GM12878 (cell line): ENCODE measurements around the gene ZNF284. TPM values are rescaled to one million over a fixed set of nuclear protein-coding genes. Genes with fewer than 3 reads are reported as not detected.
A peak's percentile ranks its signal among the peaks of the same experiment; 100 is the strongest.

ENCODE experiments used
- CBFB ChIP-seq: IDR thresholded peaks from 2 replicates; pipeline ENCODE4 v1.6.1; 2016; ENCODE audit warnings: antibody characterized with exemption, low read depth
- CBX3 ChIP-seq: fragments of 200-600 bp; sonication (generic); IDR thresholded peaks from 2 replicates; pipeline ENCODE4 v1.6.1; 2016; ENCODE audit warnings: low read depth, borderline replicate concordance
- CBX5 ChIP-seq: sonication (generic); IDR thresholded peaks from 2 replicates; pipeline ENCODE4 v1.6.1; 2016; ENCODE audit warnings: low read depth, moderate library complexity, mild to moderate bottlenecking, inconsistent platforms
- CEBPB ChIP-seq, 2 experiments: fragments of 150-350 bp in 1 of 2; IDR thresholded peaks; 2 replicates each; pipeline ENCODE4 v1.6.1; 2012 to 2014; ENCODE audit warnings: low read depth in 2 of 2, low read length in 2 of 2, borderline replicate concordance in 1 of 2, inconsistent platforms in 1 of 2
- DPF2 ChIP-seq: fragments of 450-650 bp; IDR thresholded peaks from 2 replicates; pipeline ENCODE4 v1.6.1; 2017; ENCODE audit warnings: mild to moderate bottlenecking
- FOXK2 ChIP-seq: fragments of 450-650 bp; IDR thresholded peaks from 2 replicates; pipeline ENCODE4 v1.6.1; 2017; ENCODE audit warnings: mild to moderate bottlenecking, moderate library complexity
- GABPA ChIP-seq: IDR thresholded peaks from 2 replicates; pipeline ENCODE4 v1.6.1; 2014; ENCODE audit warnings: antibody characterized with exemption, low read depth, mild to moderate bottlenecking, inconsistent platforms
- IRF4 ChIP-seq: IDR thresholded peaks from 2 replicates; pipeline ENCODE4 v1.6.1; 2011; ENCODE audit warnings: low read depth, low read length
- JUND ChIP-seq: IDR thresholded peaks from 2 replicates; pipeline ENCODE4 v1.6.1; 2012; ENCODE audit warnings: low read depth, mild to moderate bottlenecking, low read length, improper control_type of control experiment, moderate library complexity
- LARP7 ChIP-seq: fragments of 450-650 bp; IDR thresholded peaks from 2 replicates; pipeline ENCODE4 v1.6.1; 2017; ENCODE audit warnings: mild to moderate bottlenecking
- NFIC ChIP-seq: IDR thresholded peaks from 2 replicates; pipeline ENCODE4 v1.6.1; 2012; ENCODE audit warnings: low read depth, mild to moderate bottlenecking, inconsistent platforms, low read length, moderate library complexity
- PML ChIP-seq: IDR thresholded peaks from 2 replicates; pipeline ENCODE4 v1.6.1; 2012; ENCODE audit warnings: low read length, inconsistent platforms
- POLR2AphosphoS2 ChIP-seq: IDR thresholded peaks from 2 replicates; pipeline ENCODE4 v1.6.1; 2011; ENCODE audit warnings: low read depth, mild to moderate bottlenecking, low read length, improper control_type of control experiment, moderate library complexity
- RFX5 ChIP-seq: IDR thresholded peaks from 2 replicates; pipeline ENCODE4 v1.6.1; 2011; ENCODE audit warnings: low read depth, low read length, improper control_type of control experiment
- RUNX3 ChIP-seq: IDR thresholded peaks from 2 replicates; pipeline ENCODE4 v1.6.1; 2012; ENCODE audit warnings: low read length, inconsistent platforms
- SMC3 ChIP-seq: IDR thresholded peaks from 2 replicates; pipeline ENCODE4 v1.6.1; 2011; ENCODE audit warnings: low read length, improper control_type of control experiment, borderline replicate concordance
- ZNF384 ChIP-seq: IDR thresholded peaks from 2 replicates; pipeline ENCODE4 v1.6.1; 2012; ENCODE audit warnings: low read depth, mild to moderate bottlenecking, low read length, improper control_type of control experiment, borderline replicate concordance
- polyA plus RNA-seq, 11 experiments: library from polyadenylated mRNA; depleted of rRNA in 4 of 11; unstranded in 6 of 11; stranded (reverse) in 5 of 11; fragments of >200 nt; fragmentation: Nextera tagmentation in 4 of 11; fragmentation: Illumina TruSeq in 1 of 11; extraction: Ambion mirVana in 4 of 11; extraction: Trizol in 1 of 11; gene quantifications; 1 replicate in 1 of 11; 2 replicates in 10 of 11; pipeline versions ENCODE4 v1.2.1 to v1.2.3, GENCODE V29; 2011 to 2016; ENCODE audit warnings: inconsistent platforms in 2 of 11, missing spikeins in 2 of 11, low read depth in 1 of 11
- total RNA-seq, 4 experiments: library from RNA; depleted of rRNA in 3 of 4; stranded (reverse); fragments of >200 nt in 3 of 4; fragmentation: Illumina TruSeq in 1 of 4; extraction: Trizol in 1 of 4; gene quantifications; 2 replicates each; pipeline versions ENCODE4 v1.2.1 to v1.2.3, GENCODE V29; 2013 to 2021
- TF ChIP-seq, protein P1 (sequence below): fragments of 450-650 bp; IDR thresholded peaks from 2 replicates; pipeline ENCODE4 v1.6.1; 2017; ENCODE audit warnings: mild to moderate bottlenecking, low read depth, inconsistent platforms; ENCODE audit not compliant: poor library complexity, severe bottlenecking
- TF ChIP-seq, protein P2 (sequence below): IDR thresholded peaks from 2 replicates; pipeline ENCODE4 v1.6.1; 2011; ENCODE audit warnings: low read depth, mild to moderate bottlenecking, low read length, moderate library complexity, borderline replicate concordance; ENCODE audit errors: extremely low read depth
- TF ChIP-seq, protein P3 (sequence below): fragments of 450-650 bp; IDR thresholded peaks from 2 replicates; pipeline ENCODE4 v1.6.1; 2016; ENCODE audit warnings: mild to moderate bottlenecking
- TF ChIP-seq, protein P4 (sequence below): IDR thresholded peaks from 2 replicates; pipeline ENCODE4 v1.6.1; 2012; ENCODE audit warnings: low read depth, low read length, improper control_type of control experiment
- TF ChIP-seq, protein P5 (sequence below): fragments of 450-650 bp; IDR thresholded peaks from 2 replicates; pipeline ENCODE4 v1.6.1; 2016; ENCODE audit warnings: mild to moderate bottlenecking
- TF ChIP-seq, protein P6 (sequence below): fragments of 450-650 bp; conservative IDR thresholded peaks from 2 replicates; pipeline ENCODE4 v1.6.1; 2017; ENCODE audit warnings: mild to moderate bottlenecking, moderate library complexity

Gene ZNF284
- total and polyA plus RNA-seq, 10 of the 15 experiments (the other 5 are each of a cell fraction or from before 2014, with no cell fraction given) = 0.35 to 1.7 (median 0.60) TPM

DNA sequence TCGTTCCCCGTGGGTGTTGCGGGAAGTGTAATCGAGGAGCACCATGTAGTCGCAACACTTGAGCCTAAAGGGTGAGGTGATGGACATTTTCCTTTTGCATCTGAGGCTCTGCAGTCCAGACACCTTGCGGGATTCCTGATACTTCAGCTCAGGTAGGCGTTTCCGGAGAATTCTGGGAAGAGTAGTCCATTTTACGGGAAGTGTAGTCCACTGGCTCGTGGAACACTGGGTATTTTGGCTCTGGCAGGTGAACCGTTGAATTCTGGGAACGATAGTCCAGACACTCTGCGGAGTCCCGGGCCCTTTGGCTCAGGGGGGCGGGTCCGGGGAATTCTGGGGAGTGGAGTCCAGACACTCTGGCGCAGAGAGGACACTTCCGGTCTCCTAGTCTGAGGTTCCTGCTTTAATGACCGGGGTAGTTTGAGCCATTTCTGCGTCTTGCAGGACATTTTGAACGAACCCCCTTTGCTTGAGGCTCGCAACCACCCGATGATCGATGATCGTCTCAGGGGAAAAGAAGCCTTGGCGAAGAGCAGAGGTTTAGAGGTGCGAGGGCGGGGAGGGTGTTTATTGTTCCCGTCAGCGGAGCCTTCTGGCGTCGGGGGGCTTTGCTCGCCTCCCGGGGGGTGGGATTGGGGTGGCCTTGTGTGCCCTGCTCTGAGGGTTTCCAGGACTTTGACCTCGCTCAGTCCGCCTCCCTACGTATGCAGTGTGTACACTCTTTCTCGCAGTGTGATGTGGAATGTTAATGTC lies 20.1 kb upstream of the ZNF284 start, which contains the start of gene ZNF223 (continued):
- TF ChIP-seq, protein P1, sequence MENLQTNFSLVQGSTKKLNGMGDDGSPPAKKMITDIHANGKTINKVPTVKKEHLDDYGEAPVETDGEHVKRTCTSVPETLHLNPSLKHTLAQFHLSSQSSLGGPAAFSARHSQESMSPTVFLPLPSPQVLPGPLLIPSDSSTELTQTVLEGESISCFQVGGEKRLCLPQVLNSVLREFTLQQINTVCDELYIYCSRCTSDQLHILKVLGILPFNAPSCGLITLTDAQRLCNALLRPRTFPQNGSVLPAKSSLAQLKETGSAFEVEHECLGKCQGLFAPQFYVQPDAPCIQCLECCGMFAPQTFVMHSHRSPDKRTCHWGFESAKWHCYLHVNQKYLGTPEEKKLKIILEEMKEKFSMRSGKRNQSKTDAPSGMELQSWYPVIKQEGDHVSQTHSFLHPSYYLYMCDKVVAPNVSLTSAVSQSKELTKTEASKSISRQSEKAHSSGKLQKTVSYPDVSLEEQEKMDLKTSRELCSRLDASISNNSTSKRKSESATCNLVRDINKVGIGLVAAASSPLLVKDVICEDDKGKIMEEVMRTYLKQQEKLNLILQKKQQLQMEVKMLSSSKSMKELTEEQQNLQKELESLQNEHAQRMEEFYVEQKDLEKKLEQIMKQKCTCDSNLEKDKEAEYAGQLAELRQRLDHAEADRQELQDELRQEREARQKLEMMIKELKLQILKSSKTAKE = peak; percentile 45
- TF ChIP-seq CBX5 (no peak), DPF2 (no peak), RUNX3 (no peak), JUND (no peak), RFX5 (no peak), FOXK2 (no peak), CEBPB (IDR thresholded peaks at IDR 0.05; ENCODE audit: borderline replicate concordance in 1 of 2, low read depth in 2 of 2, low read length in 2 of 2) (no peak), IRF4 (no peak), LARP7 (peak; percentile 47; the same call in 1 of the 2 replicates), POLR2AphosphoS2 (no peak), SMC3 (no peak; the same call in 1 of the 2 replicates), PML (no peak), ZNF384 (no peak), GABPA (peak; percentile 64), CBX3 (no peak), NFIC (no peak), CBFB (no peak)
- TF ChIP-seq, protein P2, sequence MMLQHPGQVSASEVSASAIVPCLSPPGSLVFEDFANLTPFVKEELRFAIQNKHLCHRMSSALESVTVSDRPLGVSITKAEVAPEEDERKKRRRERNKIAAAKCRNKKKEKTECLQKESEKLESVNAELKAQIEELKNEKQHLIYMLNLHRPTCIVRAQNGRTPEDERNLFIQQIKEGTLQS = no peak
- TF ChIP-seq, protein P3, sequence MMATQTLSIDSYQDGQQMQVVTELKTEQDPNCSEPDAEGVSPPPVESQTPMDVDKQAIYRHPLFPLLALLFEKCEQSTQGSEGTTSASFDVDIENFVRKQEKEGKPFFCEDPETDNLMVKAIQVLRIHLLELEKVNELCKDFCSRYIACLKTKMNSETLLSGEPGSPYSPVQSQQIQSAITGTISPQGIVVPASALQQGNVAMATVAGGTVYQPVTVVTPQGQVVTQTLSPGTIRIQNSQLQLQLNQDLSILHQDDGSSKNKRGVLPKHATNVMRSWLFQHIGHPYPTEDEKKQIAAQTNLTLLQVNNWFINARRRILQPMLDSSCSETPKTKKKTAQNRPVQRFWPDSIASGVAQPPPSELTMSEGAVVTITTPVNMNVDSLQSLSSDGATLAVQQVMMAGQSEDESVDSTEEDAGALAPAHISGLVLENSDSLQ = peak; percentile 33
- TF ChIP-seq, protein P4, sequence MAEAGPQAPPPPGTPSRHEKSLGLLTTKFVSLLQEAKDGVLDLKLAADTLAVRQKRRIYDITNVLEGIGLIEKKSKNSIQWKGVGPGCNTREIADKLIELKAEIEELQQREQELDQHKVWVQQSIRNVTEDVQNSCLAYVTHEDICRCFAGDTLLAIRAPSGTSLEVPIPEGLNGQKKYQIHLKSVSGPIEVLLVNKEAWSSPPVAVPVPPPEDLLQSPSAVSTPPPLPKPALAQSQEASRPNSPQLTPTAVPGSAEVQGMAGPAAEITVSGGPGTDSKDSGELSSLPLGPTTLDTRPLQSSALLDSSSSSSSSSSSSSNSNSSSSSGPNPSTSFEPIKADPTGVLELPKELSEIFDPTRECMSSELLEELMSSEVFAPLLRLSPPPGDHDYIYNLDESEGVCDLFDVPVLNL = no peak
- TF ChIP-seq, protein P5, sequence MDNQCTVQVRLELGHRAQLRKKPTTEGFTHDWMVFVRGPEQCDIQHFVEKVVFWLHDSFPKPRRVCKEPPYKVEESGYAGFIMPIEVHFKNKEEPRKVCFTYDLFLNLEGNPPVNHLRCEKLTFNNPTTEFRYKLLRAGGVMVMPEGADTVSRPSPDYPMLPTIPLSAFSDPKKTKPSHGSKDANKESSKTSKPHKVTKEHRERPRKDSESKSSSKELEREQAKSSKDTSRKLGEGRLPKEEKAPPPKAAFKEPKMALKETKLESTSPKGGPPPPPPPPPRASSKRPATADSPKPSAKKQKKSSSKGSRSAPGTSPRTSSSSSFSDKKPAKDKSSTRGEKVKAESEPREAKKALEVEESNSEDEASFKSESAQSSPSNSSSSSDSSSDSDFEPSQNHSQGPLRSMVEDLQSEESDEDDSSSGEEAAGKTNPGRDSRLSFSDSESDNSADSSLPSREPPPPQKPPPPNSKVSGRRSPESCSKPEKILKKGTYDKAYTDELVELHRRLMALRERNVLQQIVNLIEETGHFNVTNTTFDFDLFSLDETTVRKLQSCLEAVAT = 0 out of 2 replicates have a peak, but pooled peaks have one; percentile 17
- TF ChIP-seq, protein P6, sequence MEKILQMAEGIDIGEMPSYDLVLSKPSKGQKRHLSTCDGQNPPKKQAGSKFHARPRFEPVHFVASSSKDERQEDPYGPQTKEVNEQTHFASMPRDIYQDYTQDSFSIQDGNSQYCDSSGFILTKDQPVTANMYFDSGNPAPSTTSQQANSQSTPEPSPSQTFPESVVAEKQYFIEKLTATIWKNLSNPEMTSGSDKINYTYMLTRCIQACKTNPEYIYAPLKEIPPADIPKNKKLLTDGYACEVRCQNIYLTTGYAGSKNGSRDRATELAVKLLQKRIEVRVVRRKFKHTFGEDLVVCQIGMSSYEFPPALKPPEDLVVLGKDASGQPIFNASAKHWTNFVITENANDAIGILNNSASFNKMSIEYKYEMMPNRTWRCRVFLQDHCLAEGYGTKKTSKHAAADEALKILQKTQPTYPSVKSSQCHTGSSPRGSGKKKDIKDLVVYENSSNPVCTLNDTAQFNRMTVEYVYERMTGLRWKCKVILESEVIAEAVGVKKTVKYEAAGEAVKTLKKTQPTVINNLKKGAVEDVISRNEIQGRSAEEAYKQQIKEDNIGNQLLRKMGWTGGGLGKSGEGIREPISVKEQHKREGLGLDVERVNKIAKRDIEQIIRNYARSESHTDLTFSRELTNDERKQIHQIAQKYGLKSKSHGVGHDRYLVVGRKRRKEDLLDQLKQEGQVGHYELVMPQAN = no peak
